A549 (cell line): ENCODE measurements around the gene TSKS. TPM values are rescaled to one million over a fixed set of nuclear protein-coding genes. Genes with fewer than 3 reads are reported as not detected.

Experiments
- ATAC-seq, 2 experiments: fragments of 200-7000 bp in 1 of 2; fragments of >200 bp in 1 of 2; cut with Nextera tagmentation in 1 of 2; cut with Tn5 transposase in 1 of 2; 3 replicates each; pipeline versions ENCODE4 v1.8.0 to v1.9.1; 2018 to 2020; ENCODE audit warnings: mild to moderate bottlenecking in 1 of 2, moderate library complexity in 1 of 2
- CTCF ChIA-PET: fragments of 300-600 bp; sonication (Branson Sonifier 250); formaldehyde crosslinking; extraction: SDS; loops from one replicate; lab custom pipeline; 2021; ENCODE audit warnings: antibody characterized with exemption, inconsistent platforms; lab: Yijun Ruan, JAX
- POLR2A ChIA-PET: fragments of 350-600 bp; formaldehyde crosslinking; extraction: SDS; loops from one replicate; lab custom pipeline; 2021; ENCODE audit warnings: antibody characterized with exemption, inconsistent platforms; lab: Yijun Ruan, JAX
- DNase-seq, 2 experiments: peaks; one replicate each; pipeline versions ENCODE4 v3.0.0 to v3.0.0-alpha.2; 2011 to 2016; ENCODE audit warnings: low read depth in 1 of 2, low spot score in 1 of 2
- FAIRE-seq: peaks from 2 replicates; lab custom pipeline; 2011; peaks lifted over from hg19 to GRCh38; lab: Jason Lieb, UNC
- H3K27ac ChIP-seq, 2 experiments: fragments of >200 bp; sonication (Bioruptor Twin); formaldehyde crosslinking; 3 replicates each; pipeline ENCODE4 v1.5.1; 2016 to 2017
- H3K4me1 ChIP-seq: fragments of >200 bp; sonication (Bioruptor Twin); formaldehyde crosslinking; 3 replicates; pipeline ENCODE4 v1.6.1; 2016
- H3K4me2 ChIP-seq: fragments of >200 bp; sonication (Bioruptor Twin); formaldehyde crosslinking; 3 replicates; pipeline ENCODE4 v1.6.1; 2016
- H3K4me3 ChIP-seq: fragments of >200 bp; sonication (Bioruptor Twin); formaldehyde crosslinking; 3 replicates; pipeline ENCODE4 v1.5.1; 2016
- H3K9me3 ChIP-seq: fragments of >200 bp; sonication (Bioruptor Twin); formaldehyde crosslinking; 3 replicates; pipeline ENCODE4 v1.6.1; 2016
- BHLHE40 ChIP-seq: IDR thresholded peaks from 2 replicates; pipeline ENCODE4 v1.6.1; 2012; ENCODE audit warnings: low read depth, low read length, inconsistent platforms
- CBX8 ChIP-seq: fragments of 200-600 bp; sonication (generic); IDR thresholded peaks from 2 replicates; pipeline ENCODE4 v1.6.1; 2016
- E2F6 ChIP-seq: IDR thresholded peaks from 2 replicates; pipeline ENCODE4 v1.6.1; 2012; ENCODE audit warnings: low read depth, borderline replicate concordance
- ESRRA ChIP-seq: fragments of 150-350 bp; IDR thresholded peaks from 2 replicates; pipeline ENCODE4 v1.6.1; 2014; ENCODE audit warnings: mild to moderate bottlenecking, low read length, borderline replicate concordance
- FOSB ChIP-seq: fragments of 250-450 bp; sonication (Bioruptor Pico); IDR thresholded peaks from 2 replicates; pipeline ENCODE4 v1.5.0; 2020; ENCODE audit warnings: mild to moderate bottlenecking, moderate library complexity
- GATA3 ChIP-seq: IDR thresholded peaks from 2 replicates; pipeline ENCODE4 v1.6.1; 2012; ENCODE audit warnings: borderline replicate concordance
- HEYL ChIP-seq: fragments of 250-450 bp; sonication (Bioruptor Pico); IDR thresholded peaks from 2 replicates; pipeline ENCODE4 v1.8.0; 2021; ENCODE audit warnings: mild to moderate bottlenecking, moderate library complexity
- HOXB5 ChIP-seq: fragments of 250-450 bp; sonication (Bioruptor Pico); IDR thresholded peaks from 2 replicates; pipeline ENCODE4 v1.5.0; 2020; ENCODE audit warnings: mild to moderate bottlenecking, moderate library complexity
- JUNB ChIP-seq: fragments of >200 bp; sonication (Bioruptor Twin); formaldehyde crosslinking; IDR thresholded peaks from 2 replicates; pipeline ENCODE4 v1.6.1; 2016
- MYC ChIP-seq: IDR thresholded peaks from 2 replicates; pipeline ENCODE4 v1.6.1; 2012; ENCODE audit warnings: mild to moderate bottlenecking, inconsistent platforms, low read length, improper control_type of control experiment, borderline replicate concordance
- PHF8 ChIP-seq: fragments of 200-600 bp; sonication (generic); IDR thresholded peaks from 2 replicates; pipeline ENCODE4 v1.6.1; 2016; ENCODE audit warnings: low read depth, mild to moderate bottlenecking, antibody characterized with exemption, moderate library complexity, borderline replicate concordance
- POLR2AphosphoS2 ChIP-seq: conservative IDR thresholded peaks from 2 replicates; pipeline ENCODE4 v1.6.1; 2012; ENCODE audit warnings: low read length, improper control_type of control experiment, inconsistent platforms
- RAD21 ChIP-seq, 2 experiments: fragments of >200 bp in 1 of 2; sonication (Bioruptor Twin) in 1 of 2; formaldehyde crosslinking in 1 of 2; IDR thresholded peaks in 1 of 2; conservative IDR thresholded peaks in 1 of 2; 2 replicates in 1 of 2; 3 replicates in 1 of 2; pipeline ENCODE4 v1.6.1; 2012 to 2018; ENCODE audit warnings: inconsistent platforms in 1 of 2
- RFX5 ChIP-seq: fragments of 450-650 bp; IDR thresholded peaks from 2 replicates; pipeline ENCODE4 v1.7.1; 2014; ENCODE audit warnings: antibody characterized with exemption, mild to moderate bottlenecking, moderate library complexity
- SMC3 ChIP-seq: fragments of >200 bp; sonication (Bioruptor Twin); formaldehyde crosslinking; IDR thresholded peaks from 3 replicates; pipeline ENCODE4 v1.6.1; 2018; ENCODE audit warnings: inconsistent platforms
- TFCP2L1 ChIP-seq: fragments of 250-450 bp; sonication (Bioruptor Pico); IDR thresholded peaks from 2 replicates; pipeline ENCODE4 v1.5.0; 2021; ENCODE audit warnings: mild to moderate bottlenecking
- USF2 ChIP-seq: fragments of 450-650 bp; IDR thresholded peaks from 2 replicates; pipeline ENCODE4 v1.6.1; 2014; ENCODE audit warnings: antibody characterized with exemption
- ZFP36 ChIP-seq: fragments of 450-650 bp; IDR thresholded peaks from 2 replicates; pipeline ENCODE4 v1.6.1; 2014; ENCODE audit warnings: borderline replicate concordance; ENCODE audit not compliant: partially characterized antibody
- ZNF302 ChIP-seq: fragments of 250-450 bp; sonication (Bioruptor Pico); IDR thresholded peaks from 2 replicates; pipeline ENCODE4 v1.9.0; 2021; ENCODE audit warnings: inconsistent platforms, mild to moderate bottlenecking, moderate library complexity
- WGBS: methylation state at CpG from one replicate; pipeline ENCODE4 v1.1.6; 2017; ENCODE audit errors: missing lambda C conversion rate; 5-methylcytosine and 5-hydroxymethylcytosine counted together
- polyA plus RNA-seq, 4 experiments: library from polyadenylated mRNA; depleted of rRNA in 3 of 4; stranded (reverse); fragments of >200 nt; fragmentation: RNase III in 1 of 4; extraction: RNeasy Plus Mini Kit Qiagen cat#74134 plus additional on column Dnase treatment in 1 of 4; gene quantifications; 2 replicates in 3 of 4; 3 replicates in 1 of 4; pipeline ENCODE4 v1.2.3, GENCODE V29; 2011 to 2017

Gene TSKS
- polyA plus RNA-seq, 2 of the 4 experiments (the other 2 are of a cell fraction): not detected

GRCh38 chr19:49692147-49692506 is 71.0 kb downstream of the TSKS start:
- ChIA-PET POLR2A (interaction anchor here (0.6 kb wide), 1 partner anchor 167 kb away, joined by 7 read pairs; no protein-coding TSS in a partner anchor), CTCF (interaction anchor here (0.6 to 3.6 kb wide), 6 partner anchors 8 to 699 kb away, joined by 3 to 22 read pairs (median 6); partner anchors contain the start of gene GYS1)
- no peak for TF ChIP-seq GATA3
- TF ChIP-seq SMC3: no peak
- no peak for TF ChIP-seq MYC
- no peak for TF ChIP-seq HOXB5 (CRISPR knock-in tag)
- TF ChIP-seq RAD21 (conservative IDR thresholded peaks at IDR 0.05 in 1 of 2, IDR thresholded peaks at IDR 0.05 in 1 of 2): no peak
- TF ChIP-seq JUNB: no peak
- no peak for TF ChIP-seq HEYL (CRISPR knock-in tag)
- TF ChIP-seq E2F6: no peak
- no peak for TF ChIP-seq PHF8
- FAIRE-seq: no peak
- DNase-seq: no peak
- H3K9me3 ChIP-seq: no peaks in the 10 kb centered on the region
- WGBS: 90% methylated on average over 16 of the region's 16 CpGs
- H3K4me2 ChIP-seq: no peak overlapping the region
- H3K27ac ChIP-seq: no peak overlapping the region
- peak; percentile 6 to 7; a peak in 3 of 6 replicates for ATAC-seq
- 0 out of 3 replicates have a peak, but pooled peaks cover 3% of the 10 kb centered on the region for H3K4me1 ChIP-seq
- no peak overlapping the region for H3K4me3 ChIP-seq

GRCh38 chr19:49691243-49692146 is 71.6 kb downstream of the TSKS start:
- TF ChIP-seq ESRRA (no peak), RFX5 (no peak), ZNF302 (CRISPR knock-in tag) (no peak), CBX8 (no peak)
- DNase-seq: no peak
- Histone ChIP-seq H3K4me2 (no peak overlapping the region), H3K27ac (no peak overlapping the region), H3K9me3 (no peaks in the 10 kb centered on the region), H3K4me1 (0 out of 3 replicates have a peak, but pooled peaks cover 6% of the 10 kb centered on the region), H3K4me3 (no peak overlapping the region)
- FAIRE-seq: no peak
- ATAC-seq: peak; percentile 9 to 15; a peak in 4 of 6 replicates
- WGBS: 89% methylated on average over 37 of the region's 39 CpGs
- CTCF ChIA-PET: interaction anchor here (1.0 to 3.6 kb wide), 4 partner anchors 7 to 19 kb away, joined by 3 to 22 read pairs (median 8); no protein-coding TSS in a partner anchor
- POLR2A ChIA-PET: interaction anchor here (0.6 kb wide), 1 partner anchor 167 kb away, joined by 7 read pairs; no protein-coding TSS in a partner anchor

GRCh38 chr19:49690656-49691242 is 72.4 kb downstream of the TSKS start, which contains the start of gene CPT1C:
Gene CPT1C (plus strand): TSS chr19:49691116. CDS start chr19:49692253, 1,137 bp downstream.
- no peak within 1 kb of the TSS for H3K4me3 ChIP-seq
- TF ChIP-seq FOSB: 0 out of 2 replicates have a peak, but pooled peaks have one; percentile 17
- no peak for TF ChIP-seq ZFP36
- peak; percentile 90; the same call in 1 of the 2 replicates for TF ChIP-seq POLR2AphosphoS2
- TF ChIP-seq BHLHE40: no peak
- no peak for TF ChIP-seq CBX8
- no peak for TF ChIP-seq USF2
- TF ChIP-seq TFCP2L1 (CRISPR knock-in tag): peak; percentile 18; the same call in 1 of the 2 replicates
- ChIA-PET CTCF (interaction anchor here (1.0 to 3.4 kb wide), 3 partner anchors 10 to 18 kb away, joined by 3 to 11 read pairs (median 4); no protein-coding TSS in a partner anchor), POLR2A (interaction anchor here (0.8 kb wide), 1 partner anchor 14 kb away, joined by 3 read pairs; no protein-coding TSS in a partner anchor)
- H3K9me3 ChIP-seq: no peaks in the 10 kb centered on the region
- DNase-seq (no peak), ATAC-seq (peak; percentile 3; a peak in 1 of 6 replicates), FAIRE-seq (no peak)
- H3K4me1 ChIP-seq: 0 out of 3 replicates have a peak, but pooled peaks cover 9% of the 10 kb centered on the region
- no peak within 1 kb of the TSS for H3K4me2 ChIP-seq
- WGBS: 86% methylated on average over 38 of the region's 38 CpGs
- H3K27ac ChIP-seq: no peak within 1 kb of the TSS
